NCI-H1930 (cell line): ENCODE data around the gene GALNT17.

ENCODE experiments used
- DNase-seq, 2 experiments: peaks; one replicate each; lab custom pipeline; 2025; lab: John Stamatoyannopoulos, UW

Gene GALNT17

DNA sequence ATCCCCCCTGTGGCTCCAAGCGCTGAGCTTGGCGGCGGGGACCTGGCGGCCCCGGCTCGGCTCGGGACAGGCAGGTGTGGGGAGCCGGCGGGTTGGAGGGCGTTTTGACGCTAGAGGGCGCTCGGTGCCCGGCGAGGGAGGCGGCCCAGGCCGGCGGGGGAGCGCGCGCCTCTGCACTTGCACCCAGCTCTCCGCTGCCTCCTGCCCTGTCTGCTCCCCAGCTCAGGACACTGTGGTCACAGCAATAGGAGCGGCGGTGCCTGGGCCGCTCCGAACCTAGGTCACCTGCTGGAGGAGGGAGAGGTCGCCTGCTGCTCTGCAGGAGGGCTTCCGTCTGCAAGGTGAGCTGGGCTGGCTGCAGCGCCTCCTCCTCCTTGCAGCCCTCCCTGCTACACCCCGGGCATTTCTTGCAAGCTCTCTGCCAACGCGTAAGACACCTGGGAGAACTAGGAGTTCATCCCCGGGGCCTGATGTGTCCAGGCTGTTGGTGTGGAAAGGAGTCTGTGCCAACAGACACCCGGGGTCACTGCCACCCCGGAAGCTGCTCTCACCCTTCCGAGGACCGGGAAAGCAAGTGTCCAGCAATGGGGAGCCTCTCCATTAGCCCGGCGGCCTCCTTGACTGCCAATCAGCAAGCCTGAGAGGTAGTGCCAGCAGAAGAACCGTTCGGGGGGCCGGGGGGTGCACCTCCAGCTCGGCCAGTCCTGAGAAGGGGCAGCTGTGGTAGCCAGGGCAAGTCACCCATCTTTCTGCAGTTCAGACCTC is 620.4 kb downstream of the GALNT17 start:
- DNase-seq = peak; percentile 32 to 67

DNA sequence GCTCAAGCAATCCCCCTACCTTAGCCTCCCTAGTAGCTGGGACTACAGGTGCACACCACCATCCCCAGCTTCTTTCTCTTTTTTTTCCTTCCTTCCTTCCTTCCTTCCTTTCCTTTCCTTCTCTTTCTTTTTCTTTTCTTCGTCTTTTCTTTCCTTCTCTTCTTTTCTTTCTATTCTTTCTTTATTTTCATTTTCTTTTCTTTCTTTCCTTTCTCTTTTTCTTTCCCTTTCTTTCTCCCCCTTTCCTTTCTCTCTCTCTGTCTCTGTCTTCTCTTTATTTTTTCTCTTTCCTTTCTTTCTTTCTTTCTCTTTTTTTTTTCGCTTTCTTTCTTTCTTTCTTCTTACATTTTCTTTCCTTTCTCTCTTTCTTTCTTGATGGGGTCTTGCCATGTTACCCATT is 621.3 kb downstream of the GALNT17 start:
- DNase-seq = no peak

DNA sequence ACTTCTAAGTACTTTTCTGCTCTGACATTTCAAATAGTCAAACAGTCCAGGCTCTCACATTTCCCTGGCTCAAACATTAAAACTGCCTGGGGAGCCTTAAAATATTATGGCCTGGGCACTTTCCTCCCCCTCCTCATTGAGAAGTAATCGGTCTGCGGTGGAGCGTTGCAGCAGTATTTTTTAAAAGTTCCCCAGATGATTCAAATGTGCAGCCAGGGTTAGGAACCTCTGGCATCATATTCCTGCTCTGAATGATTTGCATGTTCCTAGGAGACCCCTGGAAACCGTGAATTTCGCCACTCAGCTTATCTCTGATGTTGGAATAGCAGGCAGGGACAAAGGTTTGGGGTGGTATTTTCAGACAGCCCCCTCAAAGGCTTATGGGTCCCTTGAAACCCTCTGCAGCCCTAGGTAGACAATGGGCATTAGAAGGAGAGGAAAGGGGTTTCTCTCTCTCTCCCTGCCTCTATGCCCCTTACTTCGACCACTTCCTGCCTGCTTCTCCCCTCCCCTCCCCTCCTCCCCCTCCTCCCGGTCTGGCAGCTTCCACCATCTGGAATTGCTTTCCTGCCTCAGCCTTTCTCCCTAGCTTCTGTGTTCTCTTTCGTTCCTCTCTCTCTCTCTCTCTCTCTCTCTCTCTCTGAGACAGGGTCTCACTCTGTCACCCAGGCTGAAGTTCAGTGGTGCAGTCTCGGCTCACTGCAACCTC is 622.2 kb downstream of the GALNT17 start:
- DNase-seq = no peak

DNA sequence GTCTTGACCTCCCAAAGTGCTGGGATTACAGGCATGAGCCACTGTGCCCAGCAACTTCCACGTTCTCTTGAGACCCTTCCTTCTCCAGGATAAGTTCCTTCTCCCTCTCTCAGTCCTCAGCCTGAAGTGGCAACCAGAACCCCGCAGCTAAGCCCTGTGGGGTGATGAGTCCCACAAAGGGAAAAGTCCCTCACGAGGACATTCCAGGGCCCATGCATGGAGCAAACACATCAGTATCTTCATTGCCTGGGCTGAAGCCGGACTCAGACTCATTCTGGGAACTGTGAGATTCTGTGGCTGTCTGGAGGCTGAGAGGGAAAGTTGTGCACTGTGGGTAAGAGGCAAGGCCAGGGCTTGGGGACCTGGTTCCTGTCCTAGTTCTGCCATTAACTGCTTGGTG is 622.9 kb downstream of the GALNT17 start:
- DNase-seq = no peak

DNA sequence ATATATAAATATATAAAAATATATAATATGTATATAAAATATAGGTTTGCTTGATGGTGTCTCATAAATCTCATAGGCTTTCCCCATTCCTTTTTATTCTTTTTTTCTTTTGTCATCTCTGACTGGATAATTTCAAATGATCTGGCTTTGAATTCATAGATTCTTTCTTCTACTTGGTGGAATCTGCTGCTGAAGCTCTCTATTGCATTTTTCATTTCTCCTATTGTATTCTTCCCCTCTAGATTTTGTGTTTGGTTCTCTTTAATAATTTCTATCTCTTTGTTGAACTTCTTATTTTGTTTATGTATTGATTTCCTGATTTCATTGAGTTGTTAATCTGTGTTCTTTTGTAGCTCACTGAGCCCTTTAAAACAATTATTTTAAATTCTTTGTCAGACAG is 629.4 kb downstream of the GALNT17 start:
- DNase-seq = no peak
